Right cardiac atrium (tissue), 5 donors: ENCODE results near the gene BUD31. TPM values are rescaled to one million over a fixed set of nuclear protein-coding genes. Genes with fewer than 3 reads are reported as not detected.
A peak's percentile ranks its signal among the peaks of the same experiment; 100 is the strongest.

Experiments used
- ATAC-seq, 2 donors: fragments of 200-7000 bp; cut with Tn5 transposase; one replicate each; pipeline versions ENCODE4 v1.8.0 to v1.9.1; 2020; ENCODE audit warnings: moderate library complexity in 2 of 2, mild to moderate bottlenecking in 1 of 2
- DNase-seq, 3 donors: peaks; one replicate each; pipeline ENCODE4 v3.0.0-alpha.2; 2020
- H3K27ac ChIP-seq: one replicate; pipeline ENCODE4 v1.5.1; 2013; ENCODE audit warnings: mild to moderate bottlenecking, low read length, control low read depth, moderate library complexity
- H3K27me3 ChIP-seq: one replicate; pipeline ENCODE4 v1.6.1; 2013; ENCODE audit not compliant: control insufficient read depth, insufficient read depth
- H3K4me1 ChIP-seq: one replicate; pipeline ENCODE4 v1.6.1; 2013; ENCODE audit warnings: low read length; ENCODE audit not compliant: control insufficient read depth, insufficient read depth
- H3K4me3 ChIP-seq: one replicate; pipeline ENCODE4 v1.5.1; 2013; ENCODE audit warnings: low read length, control low read depth
- H3K9me3 ChIP-seq: one replicate; pipeline ENCODE4 v1.6.1; 2013; ENCODE audit warnings: low read length; ENCODE audit not compliant: control insufficient read depth
- WGBS: extraction: QIAGEN DNeasy Blood & Tissue Kit; methylation state at CpG from one replicate; pipeline ENCODE4 v1.1.7; 2013; 5-methylcytosine and 5-hydroxymethylcytosine counted together
- intact Hi-C, 4 donors: fragments of 100-400 bp; cut with DNase I; formaldehyde crosslinking; loops; one replicate each; pipeline versions ENCODE4 v1.11.0 to v1.14.0; 2022 to 2023
- polyA plus RNA-seq: library from polyadenylated mRNA; stranded (reverse); fragments of 200-250 nt; gene quantifications from one replicate; pipeline ENCODE4 v1.2.3, GENCODE V29; 2013
- total RNA-seq, 4 donors: library from RNA; stranded (reverse); fragmentation: NEBNext Ultra II Directional; extraction: Animal tissue kit (Norgen Biotek cat#: 25700); gene quantifications; one replicate each; pipeline ENCODE4 v1.2.1, GENCODE V29; 2021
- donor health status: healthy with polysubstance abuse.
- donor health status: DM: no; HTN: yes; CAD: no.
- donor health status: DM: no; HTN: no; CAD: no.
- donor health status: DM: no; HTN: yes; CAD: no; lungs with severe emphysema.
- donor health status: DM: yes; HTN: yes; CAD: no.

BUD31 gene
- total and polyA plus RNA-seq, 5 donors = 37.8 to 65.1 (median 44.2) TPM

GRCh38 chr7:99440195-99440594 is 31.4 kb downstream of the BUD31 start:
- H3K4me3 ChIP-seq = no peak overlapping the region
- ATAC-seq (no peak), DNase-seq (peak in 1 of 3 donors; percentile 18)
- 77% methylated on average over 9 of the region's 9 CpGs for WGBS
- H3K27ac ChIP-seq = no peak overlapping the region
- no peaks in the 10 kb centered on the region for H3K9me3 ChIP-seq
- H3K4me1 ChIP-seq = peaks cover 3% of the 10 kb centered on the region
- intact Hi-C loops = no loop called here
- no peaks in the 10 kb centered on the region for H3K27me3 ChIP-seq

- Histone ChIP-seq H3K27ac (no peak overlapping the region), H3K4me1 (no peaks in the 10 kb centered on the region), H3K4me3 (no peak overlapping the region), H3K9me3 (no peaks in the 10 kb centered on the region), H3K27me3 (no peaks in the 10 kb centered on the region)
- 84% methylated on average over 4 of the region's 4 CpGs for whole genome bisulfite sequencing
- ATAC-seq (no peak), DNase-seq (no peak)
- intact Hi-C loops = no loop called here
Observed at GRCh38 chr7:99446096-99446495, 37.3 kb downstream of the BUD31 start.

- no peak for ATAC-seq
- H3K27ac ChIP-seq = no peak overlapping the region
- peak in 1 of 3 donors; percentile 42 for DNase-seq
- no peaks in the 10 kb centered on the region for H3K27me3 ChIP-seq
- intact Hi-C loops = no loop called here
- H3K4me3 ChIP-seq = no peak overlapping the region
- H3K4me1 ChIP-seq = no peaks in the 10 kb centered on the region
- 89% methylated on average over 10 of the region's 10 CpGs for WGBS
- no peaks in the 10 kb centered on the region for H3K9me3 ChIP-seq
Observed at GRCh38 chr7:99447943-99448342, 39.2 kb downstream of the BUD31 start.

- no peak for ATAC-seq
- Histone ChIP-seq H3K27ac (no peak overlapping the region), H3K4me1 (no peaks in the 10 kb centered on the region), H3K9me3 (no peaks in the 10 kb centered on the region), H3K27me3 (no peaks in the 10 kb centered on the region), H3K4me3 (no peak overlapping the region)
- DNase-seq = peak in 1 of 3 donors; percentile 38
- 92% methylated on average over 10 of the region's 10 CpGs for WGBS
- intact Hi-C loops = no loop called here
Observed at GRCh38 chr7:99448855-99449254, 40.1 kb downstream of the BUD31 start.

DNA sequence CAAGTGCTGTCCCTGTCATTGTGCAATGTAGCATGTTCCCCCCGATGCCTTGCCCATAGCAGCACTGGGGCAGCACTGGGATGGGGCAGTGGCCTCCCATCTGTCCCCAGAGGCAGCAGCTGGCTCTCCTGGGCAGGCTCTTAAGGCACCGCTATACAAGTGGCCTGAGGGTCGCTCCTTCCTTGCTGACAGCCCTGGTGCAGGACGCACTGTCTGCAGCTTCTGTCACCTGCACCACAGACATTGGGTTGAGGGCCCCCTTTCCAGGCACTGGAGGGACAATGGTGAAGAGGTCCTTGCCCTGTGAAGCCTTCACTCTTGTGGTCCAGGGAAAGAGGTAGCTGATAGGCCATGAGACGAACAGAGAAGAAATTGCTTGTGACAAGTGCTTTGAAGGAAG is 40.6 kb downstream of the BUD31 start:
- ATAC-seq = no peak
- Histone ChIP-seq H3K27me3 (no peaks in the 10 kb centered on the region), H3K9me3 (no peaks in the 10 kb centered on the region), H3K27ac (no peak overlapping the region), H3K4me1 (no peaks in the 10 kb centered on the region), H3K4me3 (no peak overlapping the region)
- intact Hi-C loops = no loop called here
- DNase-seq = peak in 1 of 3 donors; percentile 16
- WGBS = 92% methylated on average over 5 of the region's 5 CpGs

- no peaks in the 10 kb centered on the region for H3K4me1 ChIP-seq
- intact Hi-C loops = no loop called here
- no peak for DNase-seq
- no peaks in the 10 kb centered on the region for H3K27me3 ChIP-seq
- H3K9me3 ChIP-seq = no peaks in the 10 kb centered on the region
- no peak overlapping the region for H3K27ac ChIP-seq
- peak; percentile 7 to 22 for ATAC-seq
- H3K4me3 ChIP-seq = no peak overlapping the region
- WGBS = 82% methylated on average over 8 of the region's 8 CpGs
Observed at GRCh38 chr7:99451936-99452335, 43.2 kb downstream of the BUD31 start.

GRCh38 chr7:99452541-99452940 is 43.8 kb downstream of the BUD31 start:
- H3K27ac ChIP-seq = no peak overlapping the region
- intact Hi-C loops = no loop called here
- DNase-seq (peak in 1 of 3 donors; percentile 37), ATAC-seq (peak in 1 of 2 donors; percentile 2)
- no peaks in the 10 kb centered on the region for H3K27me3 ChIP-seq
- H3K9me3 ChIP-seq = no peaks in the 10 kb centered on the region
- H3K4me3 ChIP-seq = no peak overlapping the region
- no peaks in the 10 kb centered on the region for H3K4me1 ChIP-seq
- 87% methylated on average over 13 of the region's 13 CpGs for WGBS

DNA sequence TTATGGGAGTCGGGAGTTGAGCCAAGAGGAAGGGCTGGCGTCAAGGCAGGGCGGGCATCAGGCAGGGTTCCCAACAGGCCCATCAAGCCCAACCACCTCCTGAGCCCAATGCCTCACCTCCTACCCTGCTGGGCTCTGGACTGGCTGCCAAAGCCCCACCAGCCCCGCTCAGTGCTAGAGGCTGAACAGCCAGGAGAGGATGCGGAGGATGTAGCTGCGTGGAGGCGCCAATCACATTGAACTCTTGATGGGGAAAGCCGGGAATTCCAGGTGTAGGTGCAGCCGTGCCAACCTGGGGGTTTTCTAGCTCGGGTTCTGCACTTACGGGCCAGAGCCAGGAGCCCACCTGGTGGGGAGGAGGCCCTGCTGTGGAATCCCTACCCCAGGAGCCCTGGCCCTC is 44.3 kb downstream of the BUD31 start:
- DNase-seq = peak in 2 of 3 donors; percentile 43 to 47
- ATAC-seq = peak; percentile 10 to 39

DNA sequence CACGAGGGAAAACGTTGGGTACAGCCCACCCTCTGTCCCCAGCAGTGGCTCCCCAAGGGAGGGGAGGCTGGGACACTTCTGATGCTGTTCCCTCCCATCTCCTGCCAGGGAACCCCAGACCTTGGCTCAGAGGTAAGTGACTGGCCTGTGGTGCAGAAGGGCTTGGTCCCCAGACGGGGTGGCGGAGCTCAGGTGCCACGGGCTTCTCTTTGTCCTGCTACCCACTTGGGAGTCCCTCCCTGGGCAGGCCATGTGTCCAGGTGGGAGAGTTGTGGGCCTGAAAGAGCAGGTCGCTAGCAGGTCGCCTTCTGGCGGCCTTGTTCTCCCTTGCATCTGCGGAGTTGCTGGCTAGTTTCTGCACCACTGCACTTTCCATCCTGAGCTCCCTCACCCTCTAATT is 47.1 kb downstream of the BUD31 start:
- Histone ChIP-seq H3K4me1 (no peaks in the 10 kb centered on the region), H3K9me3 (no peaks in the 10 kb centered on the region), H3K4me3 (no peak overlapping the region), H3K27ac (no peak overlapping the region), H3K27me3 (no peaks in the 10 kb centered on the region)
- ATAC-seq (no peak), DNase-seq (peak in 1 of 3 donors; percentile 24)
- intact Hi-C loops = no loop called here
- WGBS = 78% methylated on average over 9 of the region's 9 CpGs

More for the DNA sequence above, 44.3 kb downstream of the BUD31 start:
- Histone ChIP-seq H3K4me1 (no peaks in the 10 kb centered on the region), H3K27ac (no peak overlapping the region), H3K27me3 (no peaks in the 10 kb centered on the region), H3K9me3 (no peaks in the 10 kb centered on the region), H3K4me3 (no peak overlapping the region)
- intact Hi-C loops = no loop called here
- WGBS = 83% methylated on average over 11 of the region's 11 CpGs

- intact Hi-C loops = no loop called here
- ATAC-seq (no peak), DNase-seq (peak in 1 of 3 donors; percentile 54)
- Histone ChIP-seq H3K4me1 (no peaks in the 10 kb centered on the region), H3K4me3 (no peak overlapping the region), H3K27me3 (no peaks in the 10 kb centered on the region), H3K9me3 (no peaks in the 10 kb centered on the region), H3K27ac (no peak overlapping the region)
- 60% methylated on average over 13 of the region's 13 CpGs for WGBS
Observed at GRCh38 chr7:99456288-99456687, 47.5 kb downstream of the BUD31 start.

GRCh38 chr7:99457050-99457649 is 48.4 kb downstream of the BUD31 start:
- DNase-seq = no peak

More at GRCh38 chr7:99457050-99457649, 48.4 kb downstream of the BUD31 start:
- H3K4me3 ChIP-seq = no peak overlapping the region
- H3K27ac ChIP-seq = no peak overlapping the region
- H3K9me3 ChIP-seq = no peaks in the 10 kb centered on the region
- no peaks in the 10 kb centered on the region for H3K4me1 ChIP-seq
- intact Hi-C loops = no loop called here
- no peaks in the 10 kb centered on the region for H3K27me3 ChIP-seq
- ATAC-seq = no peak
- WGBS = 76% methylated on average over 6 of the region's 6 CpGs
